D721Med (cell line): ENCODE results near the gene SLC27A2.
"Not testable (repeated sequence)": the region's sequence is repeated elsewhere in the genome, so short reads cannot be mapped to it uniquely, and the experiment has no call there.

Source experiments
- DNase-seq: peaks from one replicate; pipeline ENCODE4 v3.0.0; 2011; ENCODE audit warnings: low spot score; ENCODE audit not compliant: insufficient read length
- FAIRE-seq: peaks from 2 replicates; lab custom pipeline; 2011; peaks lifted over from hg19 to GRCh38; lab: Jason Lieb, UNC
- CTCF ChIP-seq: IDR thresholded peaks from 2 replicates; pipeline ENCODE4 v1.5.1; 2012; ENCODE audit warnings: mild to moderate bottlenecking, control low read depth; ENCODE audit not compliant: insufficient read depth; ENCODE audit errors: missing control alignments

The SLC27A2 gene

DNA sequence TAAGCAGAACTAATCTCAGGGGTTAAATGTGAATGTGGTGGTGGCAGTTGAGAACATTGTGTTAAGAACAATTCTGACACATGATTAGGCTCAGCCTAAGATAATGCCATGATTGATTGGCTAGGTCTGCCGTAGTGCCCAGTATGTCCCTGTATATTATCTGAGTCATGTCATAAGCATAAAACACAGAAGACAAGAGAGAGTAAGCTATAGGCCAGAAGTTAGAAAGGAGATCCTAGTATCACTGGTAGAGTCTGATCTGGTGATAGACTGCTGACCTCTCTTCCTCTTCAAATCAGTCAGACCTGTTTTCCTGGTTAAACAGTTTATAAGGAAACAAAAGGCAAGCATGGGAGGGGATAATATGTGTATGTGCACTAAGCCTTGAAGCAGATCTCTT, 32.9 kb upstream of the SLC27A2 start:
- FAIRE-seq (no peak), DNase-seq (no peak)
- no peak for TF ChIP-seq CTCF

GRCh38 chr15:50150349-50150748, 31.6 kb upstream of the SLC27A2 start:
- FAIRE-seq = no peak
- DNase-seq = no peak
- no peak for TF ChIP-seq CTCF

DNA sequence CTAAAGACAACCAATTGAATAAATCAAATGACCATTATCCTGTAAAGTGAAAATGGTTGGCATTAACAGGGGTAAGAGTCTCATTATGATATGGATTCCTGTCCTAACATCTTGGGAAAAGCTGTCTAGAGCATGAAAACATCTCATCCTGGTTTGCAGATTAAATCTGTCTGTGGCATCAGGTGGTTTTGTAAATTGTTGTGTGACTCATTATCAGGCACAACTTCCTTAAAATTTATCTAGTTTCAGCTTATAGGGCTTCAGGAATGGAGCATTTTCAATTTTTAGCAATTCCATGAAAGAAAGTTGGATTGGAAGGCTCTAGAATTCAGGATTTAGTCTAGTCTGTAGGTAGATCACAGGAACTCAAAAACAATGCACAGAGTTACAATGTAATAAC, 31.1 kb upstream of the SLC27A2 start:
- FAIRE-seq = no peak
- no peak for TF ChIP-seq CTCF
- DNase-seq = no peak

DNA sequence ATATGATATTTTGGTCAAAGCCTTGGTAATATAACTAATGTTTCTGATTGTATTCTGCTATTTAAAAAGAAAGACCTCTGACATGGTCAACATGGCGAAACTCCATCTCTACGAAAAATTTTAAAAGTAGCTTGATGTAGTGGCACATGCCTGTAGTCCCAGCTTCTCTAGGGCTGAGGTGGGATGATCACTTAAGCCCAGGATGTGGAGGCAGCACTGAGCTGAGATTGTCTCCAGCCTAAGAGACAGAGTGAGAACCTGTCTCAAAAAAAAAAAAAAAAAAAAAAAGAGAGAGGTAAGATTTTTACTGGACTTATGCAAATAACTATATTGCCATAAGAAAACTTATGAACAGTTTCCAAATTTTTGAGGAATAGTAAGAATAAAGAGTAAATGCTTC, 30.5 kb upstream of the SLC27A2 start:
- FAIRE-seq = no peak
- no peak for DNase-seq
- no peak for TF ChIP-seq CTCF

- not testable (repeated sequence) for FAIRE-seq, DNase-seq
Observed at GRCh38 chr15:50158236-50158635, 23.8 kb upstream of the SLC27A2 start.

DNA sequence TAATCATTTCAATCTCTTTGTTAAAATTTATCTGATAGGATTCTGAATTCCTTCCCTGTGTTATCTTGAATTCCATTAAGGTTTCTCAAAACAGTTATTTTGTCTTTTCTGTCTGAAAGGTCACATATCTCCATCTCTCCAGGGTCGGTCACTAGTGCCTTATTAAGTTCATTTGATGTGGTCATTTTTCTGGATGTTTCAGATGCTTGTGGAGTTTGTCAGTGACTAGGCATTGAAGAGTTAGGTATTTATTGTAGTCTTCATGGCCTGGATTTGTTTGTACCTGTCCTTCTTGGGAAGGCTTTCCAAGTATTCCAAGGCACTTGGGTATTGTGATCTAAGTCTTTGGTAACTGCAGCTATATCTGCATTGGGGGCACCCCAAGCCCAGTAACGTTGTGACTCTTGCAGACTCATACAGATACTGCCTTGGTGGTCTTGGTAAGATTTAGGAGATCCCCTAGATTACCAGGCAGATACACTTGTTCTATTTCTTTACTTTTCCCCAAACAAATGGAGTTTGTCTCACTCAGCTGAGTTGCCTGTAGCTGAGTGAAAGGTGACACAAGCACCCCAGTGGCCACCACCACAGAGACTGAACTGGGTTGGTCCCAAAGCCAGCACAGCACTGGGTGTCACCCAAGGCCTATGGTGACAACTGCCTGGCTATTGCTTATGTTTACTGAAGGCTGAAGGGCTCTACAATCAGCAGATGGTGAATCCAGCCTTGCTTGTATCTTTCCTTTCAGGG, 18.9 kb upstream of the SLC27A2 start:
- no peak for TF ChIP-seq CTCF
- no peak for FAIRE-seq
- no peak for DNase-seq

GRCh38 chr15:50163719-50164410, 18.1 kb upstream of the SLC27A2 start:
- FAIRE-seq (no peak), DNase-seq (no peak)
- no peak for TF ChIP-seq CTCF
